GM21423 (cell line): Measurements from ENCODE around the gene DDX39A.
A peak's percentile ranks its signal among the peaks of the same experiment; 100 is the strongest.

Experiments
- ATAC-seq: cut with Tn5 transposase; IDR thresholded peaks from one replicate; pipeline ENCODE4 v1.9.1; 2021; ENCODE audit warnings: mild to moderate bottlenecking, moderate library complexity; ENCODE audit not compliant: unreplicated experiment

DDX39A gene

DNA sequence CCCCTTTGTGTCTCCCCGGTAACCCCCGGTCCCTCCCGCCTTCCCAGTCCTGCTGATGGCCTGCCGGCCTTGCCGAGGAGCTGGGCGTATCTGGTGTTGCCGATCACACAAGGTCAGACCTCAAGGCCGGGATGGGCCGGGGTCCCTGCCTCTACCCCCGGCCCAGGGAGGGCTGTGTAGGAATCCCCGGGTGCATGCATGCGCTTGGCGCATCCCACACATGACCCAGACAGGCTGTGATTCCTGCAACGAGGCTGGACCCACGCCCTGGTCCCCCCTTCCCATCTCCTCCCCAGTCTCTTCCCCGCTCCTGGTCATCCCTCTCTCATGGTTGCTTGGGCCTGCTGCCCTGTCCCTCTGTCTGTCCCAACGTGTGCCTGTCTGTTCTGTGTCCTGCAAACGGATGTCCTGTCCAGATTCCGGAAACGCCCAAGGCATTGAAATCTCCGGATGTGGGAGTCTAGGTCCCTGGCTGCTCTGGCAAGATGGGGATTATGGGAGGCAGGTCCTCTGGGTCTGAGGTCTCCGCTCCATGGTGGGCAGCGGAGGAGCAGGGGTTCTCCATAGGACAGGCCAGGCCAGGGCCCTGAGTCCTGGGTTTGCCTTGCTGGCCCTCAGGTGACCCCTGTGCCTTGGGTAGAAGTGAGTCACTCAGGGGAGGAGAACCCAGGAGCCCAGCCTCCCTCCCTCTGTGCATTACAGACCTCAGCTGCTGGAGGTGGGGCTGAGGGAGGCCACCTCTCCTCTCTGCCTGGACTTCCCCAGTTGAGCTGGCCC lies 15.6 kb upstream of the DDX39A start:
- ATAC-seq: no peak

- ATAC-seq: no peak
These were observed 14.7 kb upstream of the DDX39A start for GRCh38 chr19:14433554-14434501.

- ATAC-seq: no peak
These were observed 13.8 kb upstream of the DDX39A start, which contains the start of gene PKN1 for GRCh38 chr19:14432791-14433553. Gene PKN1, plus strand, starts transcription at chr19:14433306. Its CDS starts 216 bp downstream, at chr19:14433522.

DNA sequence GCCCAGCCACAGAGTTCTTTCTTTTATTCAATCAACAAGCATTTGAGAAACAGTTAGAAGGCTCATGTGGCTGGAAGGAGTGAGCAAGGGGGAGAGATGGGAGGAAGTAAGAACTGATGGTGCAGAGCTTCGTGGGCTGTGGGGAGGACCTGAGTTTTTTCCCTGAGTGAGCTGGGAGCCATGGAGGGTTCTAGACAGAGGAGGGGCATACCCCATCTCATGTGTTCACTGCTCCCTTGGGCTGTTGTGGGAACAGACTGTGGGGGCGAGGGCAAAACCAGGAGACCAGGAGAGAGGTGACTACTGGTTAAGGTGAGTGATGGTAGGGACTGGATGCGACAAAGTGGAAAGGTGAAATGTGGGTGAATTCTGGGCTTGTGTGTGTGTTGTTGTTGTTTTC lies 11.6 kb upstream of the DDX39A start:
- ATAC-seq: no peak

- ATAC-seq: no peak
These were observed 9.8 kb upstream of the DDX39A start for GRCh38 chr19:14428882-14429416.

GRCh38 chr19:14427461-14427860 lies 8.3 kb upstream of the DDX39A start:
- no peak for ATAC-seq

- no peak for ATAC-seq
These were observed 6.6 kb upstream of the DDX39A start for GRCh38 chr19:14425696-14426138.

DNA sequence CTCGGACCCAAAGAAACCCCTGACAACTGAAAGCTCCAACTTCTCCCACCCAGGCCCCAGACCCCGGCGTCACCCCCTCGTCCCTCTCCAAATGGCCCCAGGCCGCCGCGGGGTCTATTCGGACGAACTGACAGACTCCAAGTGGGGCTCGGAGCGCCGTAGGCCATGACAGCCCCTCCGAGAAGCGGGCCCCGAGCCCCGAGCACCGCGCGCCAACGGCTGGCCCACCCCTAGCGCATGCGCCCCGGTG lies 360 bp downstream of the DDX39A start:
- ATAC-seq: peak; percentile 35

- no peak for ATAC-seq
These were observed 2.3 kb downstream of the DDX39A start for GRCh38 chr19:14416817-14417231.

DNA sequence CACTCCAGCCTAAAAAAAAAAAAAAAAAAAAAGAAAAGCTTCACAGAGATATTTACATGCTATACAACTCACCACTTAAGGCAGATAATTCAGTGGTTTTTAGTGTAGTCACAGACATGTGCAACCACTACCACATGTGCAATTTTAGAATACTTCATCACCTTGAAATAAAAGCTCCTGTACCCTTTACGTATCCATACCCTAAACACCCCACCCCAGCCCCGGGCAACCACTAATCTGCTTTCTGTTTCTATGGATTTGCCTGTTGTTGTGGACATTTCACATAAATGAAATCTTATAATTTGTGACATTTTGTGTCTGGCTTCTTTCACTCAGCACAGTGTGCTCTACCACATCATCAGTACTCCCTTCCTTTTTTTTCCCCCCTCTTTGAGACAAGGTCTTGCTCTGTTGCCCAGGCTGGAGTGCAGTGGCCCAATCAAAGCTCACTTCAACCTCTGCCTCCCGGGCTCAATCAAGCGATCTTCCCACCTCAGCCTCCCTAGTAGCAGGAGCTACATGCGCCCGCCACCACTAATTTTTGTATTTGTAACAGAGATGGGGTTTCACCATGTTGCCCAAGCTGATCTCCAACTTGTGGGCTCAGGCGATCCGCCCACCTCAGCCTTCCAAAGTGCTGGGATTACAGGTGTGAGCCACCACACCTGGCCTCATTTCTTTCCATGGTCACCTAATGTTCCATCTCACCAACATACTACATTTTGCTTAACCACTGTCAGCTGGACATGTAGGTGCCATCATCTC lies 4.0 kb downstream of the DDX39A start:
- ATAC-seq: no peak

DNA sequence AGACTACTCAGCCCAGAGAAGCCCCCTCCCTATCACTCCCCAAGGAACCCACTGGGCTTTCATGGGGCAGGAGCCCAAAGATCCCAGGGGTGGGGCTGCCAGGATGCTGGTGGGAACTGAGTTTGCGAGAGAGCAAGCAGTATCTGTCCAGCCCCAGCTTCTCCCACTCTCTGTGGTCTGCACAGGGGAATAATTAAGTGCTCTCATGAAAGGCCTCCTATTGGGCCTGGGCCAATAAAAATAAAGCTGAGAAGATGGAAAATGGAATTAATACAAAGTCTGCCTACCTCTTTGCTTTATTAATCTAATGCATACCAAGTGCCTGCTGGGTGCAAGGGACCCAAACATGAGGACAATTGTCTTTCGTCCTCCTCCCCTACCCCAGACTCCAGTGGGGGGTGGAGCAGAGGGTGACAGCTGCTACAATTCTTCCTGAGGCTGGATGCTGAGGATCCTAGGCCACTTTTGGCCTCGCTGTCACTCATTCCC lies 5.4 kb downstream of the DDX39A start:
- no peak for ATAC-seq

DNA sequence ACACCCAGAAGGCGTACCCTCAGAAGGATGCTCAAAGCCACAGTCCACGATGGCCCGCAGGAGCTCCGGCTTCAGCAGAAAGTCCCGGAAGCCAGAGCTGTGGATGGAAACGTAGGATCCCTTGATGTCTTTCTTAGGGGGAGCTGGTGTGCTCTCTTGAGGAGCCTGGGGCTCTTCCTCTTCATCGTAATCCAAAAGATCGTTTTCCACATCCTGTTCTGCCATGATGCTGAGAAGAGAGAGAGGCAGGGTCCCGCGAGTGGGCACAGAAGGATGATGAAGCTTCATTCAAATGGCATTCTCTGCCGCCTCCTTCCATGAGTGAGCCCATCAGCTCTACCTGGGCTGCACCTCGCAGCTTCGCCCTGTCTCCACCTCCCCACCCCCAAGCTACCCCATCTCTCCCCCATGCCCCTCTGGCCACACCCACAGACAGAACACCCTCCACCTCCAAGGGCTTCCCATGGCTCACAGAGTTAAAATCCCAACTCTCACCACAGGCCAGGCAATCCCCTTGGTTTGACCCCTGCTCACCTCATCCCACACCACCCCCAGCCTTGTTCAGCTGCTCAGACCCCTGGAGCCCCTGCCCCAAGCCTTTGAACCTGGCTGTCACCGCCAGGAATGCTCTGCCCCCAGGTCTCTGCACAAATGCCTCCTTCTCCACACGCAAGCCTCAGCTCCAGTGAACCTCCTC lies 6.0 kb downstream of the DDX39A start:
- ATAC-seq: no peak

- no peak for ATAC-seq
These were observed 6.7 kb downstream of the DDX39A start for GRCh38 chr19:14412324-14412995.

GRCh38 chr19:14411938-14412245 lies 7.2 kb downstream of the DDX39A start:
- ATAC-seq: no peak

- ATAC-seq: no peak
These were observed 7.8 kb downstream of the DDX39A start for GRCh38 chr19:14411161-14411937.

GRCh38 chr19:14410091-14411051 lies 8.8 kb downstream of the DDX39A start:
- no peak for ATAC-seq
